Amygdala (tissue), 56 donors: ENCODE results near the gene CLIP2.
A peak's percentile ranks its signal among the peaks of the same experiment; 100 is the strongest.
"Not testable (repeated sequence)": the region's sequence is repeated elsewhere in the genome, so short reads cannot be mapped to it uniquely, and the experiment has no call there.

ENCODE experiments used
- DNase-seq, 56 donors: peaks; one replicate each; lab custom pipeline; 2025; lab: John Stamatoyannopoulos, UW

Gene CLIP2

GRCh38 chr7:74398426-74398825 is 109.2 kb downstream of the CLIP2 start:
- no peak for DNase-seq

- no peak for DNase-seq
Measured at GRCh38 chr7:74399006-74399405, 109.8 kb downstream of the CLIP2 start.

GRCh38 chr7:74400420-74401136 is 111.4 kb downstream of the CLIP2 start:
- no peak for DNase-seq

GRCh38 chr7:74401137-74401859 is 112.1 kb downstream of the CLIP2 start:
- peak in 43 of 56 donors; percentile 4 to 77 (median 39) for DNase-seq

- DNase-seq: not testable (repeated sequence)
Measured at GRCh38 chr7:74402668-74403067, 113.5 kb downstream of the CLIP2 start.

- DNase-seq: no peak
Measured at GRCh38 chr7:74403521-74404387, 114.5 kb downstream of the CLIP2 start.

- DNase-seq: no peak
Measured at GRCh38 chr7:74404388-74404700, 115.1 kb downstream of the CLIP2 start.

GRCh38 chr7:74404741-74405140 is 115.5 kb downstream of the CLIP2 start:
- DNase-seq: no peak

GRCh38 chr7:74405191-74405898 is 116.1 kb downstream of the CLIP2 start:
- peak in 4 of 56 donors; percentile 6 to 14 (median 12) for DNase-seq

GRCh38 chr7:74405899-74406512 is 116.8 kb downstream of the CLIP2 start:
- no peak for DNase-seq

- DNase-seq: no peak
Measured at GRCh38 chr7:74407958-74408357, 118.8 kb downstream of the CLIP2 start.

- DNase-seq: no peak
Measured at GRCh38 chr7:74409571-74409970, 120.4 kb downstream of the CLIP2 start.

- no peak for DNase-seq
Measured at GRCh38 chr7:74410772-74411171, 121.6 kb downstream of the CLIP2 start.

GRCh38 chr7:74411571-74411970 is 122.4 kb downstream of the CLIP2 start:
- not testable (repeated sequence) for DNase-seq

- DNase-seq: no peak
Measured at GRCh38 chr7:74412056-74412455, 122.8 kb downstream of the CLIP2 start.

- DNase-seq: no peak
Measured at GRCh38 chr7:74412603-74413002, 123.4 kb downstream of the CLIP2 start.

- DNase-seq: not testable (repeated sequence)
Measured at GRCh38 chr7:74414595-74415333, 125.6 kb downstream of the CLIP2 start.

GRCh38 chr7:74417419-74417971 is 128.3 kb downstream of the CLIP2 start:
- peak in 48 of 56 donors; percentile 12 to 76 (median 48) for DNase-seq

- no peak for DNase-seq
Measured at GRCh38 chr7:74418076-74418475, 128.9 kb downstream of the CLIP2 start.
